Right lobe of liver (tissue), 6 donors: Measurements from ENCODE around the gene FNDC3A. TPM values are rescaled to one million over a fixed set of nuclear protein-coding genes. Genes with fewer than 3 reads are reported as not detected.

Experiments used
- ATAC-seq, 4 donors: fragments of 200-7000 bp; cut with Tn5 transposase; one replicate each; pipeline ENCODE4 v1.9.1; 2020; ENCODE audit warnings: mild to moderate bottlenecking in 4 of 4, moderate library complexity in 4 of 4
- DNase-seq, 3 donors: peaks; one replicate each; pipeline ENCODE4 v3.0.0-alpha.2; 2020
- H3K27ac ChIP-seq, 3 donors: fragments of 200-600 bp; one replicate each; pipeline ENCODE4 v1.8.0; 2022
- H3K27me3 ChIP-seq, 2 donors: fragments of 200-600 bp; one replicate each; pipeline ENCODE4 v1.8.0; 2022
- H3K36me3 ChIP-seq, 4 donors: fragments of 200-600 bp; sonication (generic) in 1 of 4; one replicate each; pipeline versions ENCODE4 v1.5.1 to v1.8.0; 2017 to 2022; ENCODE audit warnings: control low read depth in 1 of 4
- H3K4me1 ChIP-seq, 4 donors: fragments of 200-600 bp; sonication (generic) in 1 of 4; one replicate each; pipeline versions ENCODE4 v1.5.1 to v1.8.0; 2017 to 2022; ENCODE audit warnings: control low read depth in 1 of 4
- H3K4me3 ChIP-seq, 3 donors: fragments of 200-600 bp; one replicate each; pipeline ENCODE4 v1.8.0; 2022
- H3K9me3 ChIP-seq, 4 donors: fragments of 200-600 bp; sonication (generic) in 1 of 4; one replicate each; pipeline versions ENCODE4 v1.5.1 to v1.8.0; 2017 to 2022; ENCODE audit warnings: control low read depth in 1 of 4
- POLR2A ChIP-seq: fragments of 450-650 bp; IDR thresholded peaks from one replicate; pipeline ENCODE4 v1.6.1; 2017; ENCODE audit warnings: antibody characterized with exemption, mild to moderate bottlenecking
- WGBS: methylation state at CpG from one replicate; pipeline ENCODE4 v1.1.6; 2018; ENCODE audit warnings: low coverage, low lambda C conversion rate; ENCODE audit not compliant: insufficient coverage; ENCODE audit errors: missing lambda C conversion rate; 5-methylcytosine and 5-hydroxymethylcytosine counted together
- intact Hi-C, 2 donors: fragments of 100-400 bp; cut with DNase I; formaldehyde crosslinking; loops; one replicate each; pipeline versions ENCODE4 v1.11.2 to v1.14.1; 2022
- total RNA-seq, 6 experiments: library from RNA; depleted of rRNA in 2 of 6; stranded (reverse); fragments of >200 nt in 2 of 6; fragmentation: NEBNext Ultra II Directional in 3 of 6; extraction: Animal tissue kit (Norgen Biotek cat#: 25700) in 3 of 6; gene quantifications; one replicate each; pipeline versions ENCODE4 v1.1.0 to v1.2.4, GENCODE V29; 2016 to 2023
- TF ChIP-seq, protein P1 (sequence below), 4 donors: fragments of 200-600 bp in 3 of 4; fragments of 450-650 bp in 1 of 4; IDR thresholded peaks; one replicate each; pipeline versions ENCODE4 v1.5.1 to v1.8.0; 2016 to 2022; ENCODE audit warnings: antibody characterized with exemption in 4 of 4, mild to moderate bottlenecking in 2 of 4
- donor health status: DM: no; HTN: yes; CAD: no.
- donor health status: DM: no; HTN: no; CAD: no.
- donor health status: DM: no; HTN: no; CAD: no.
- donor health status: DM: no; HTN: yes; CAD: no.
- donor health status: DM: no; HTN: yes; CAD: no.

The FNDC3A gene
- total RNA-seq, 6 experiments from 2014 or later: 43.4 to 53.2 (median 47.9) TPM

DNA sequence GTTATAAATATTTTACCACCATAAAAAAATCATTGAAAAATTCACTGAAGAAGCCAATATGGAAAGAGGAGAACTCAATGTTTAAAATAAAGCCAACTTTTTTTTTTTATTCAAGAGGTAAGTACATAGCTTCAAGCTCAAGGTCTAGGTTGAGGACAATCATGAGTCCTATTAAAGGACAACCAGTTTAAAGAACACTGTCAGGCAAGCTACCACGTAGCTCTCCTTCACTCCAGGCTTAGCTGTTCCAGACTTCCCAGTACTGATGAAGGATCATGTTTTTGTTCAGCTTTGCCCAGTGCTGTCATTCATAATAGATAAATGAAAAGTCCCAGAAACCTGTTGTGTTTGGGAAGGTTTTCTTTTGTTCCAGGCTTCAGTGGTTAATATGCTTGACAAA lies 234.4 kb downstream of the FNDC3A start:
- H3K27me3 ChIP-seq: no peaks in the 10 kb centered on the region
- no peaks in the 10 kb centered on the region for H3K9me3 ChIP-seq
- DNase-seq: no peak
- ATAC-seq: no peak
- no peak overlapping the region for H3K4me3 ChIP-seq
- intact Hi-C loops: no loop called here
- no peak for TF ChIP-seq POLR2A
- TF ChIP-seq, protein P1, sequence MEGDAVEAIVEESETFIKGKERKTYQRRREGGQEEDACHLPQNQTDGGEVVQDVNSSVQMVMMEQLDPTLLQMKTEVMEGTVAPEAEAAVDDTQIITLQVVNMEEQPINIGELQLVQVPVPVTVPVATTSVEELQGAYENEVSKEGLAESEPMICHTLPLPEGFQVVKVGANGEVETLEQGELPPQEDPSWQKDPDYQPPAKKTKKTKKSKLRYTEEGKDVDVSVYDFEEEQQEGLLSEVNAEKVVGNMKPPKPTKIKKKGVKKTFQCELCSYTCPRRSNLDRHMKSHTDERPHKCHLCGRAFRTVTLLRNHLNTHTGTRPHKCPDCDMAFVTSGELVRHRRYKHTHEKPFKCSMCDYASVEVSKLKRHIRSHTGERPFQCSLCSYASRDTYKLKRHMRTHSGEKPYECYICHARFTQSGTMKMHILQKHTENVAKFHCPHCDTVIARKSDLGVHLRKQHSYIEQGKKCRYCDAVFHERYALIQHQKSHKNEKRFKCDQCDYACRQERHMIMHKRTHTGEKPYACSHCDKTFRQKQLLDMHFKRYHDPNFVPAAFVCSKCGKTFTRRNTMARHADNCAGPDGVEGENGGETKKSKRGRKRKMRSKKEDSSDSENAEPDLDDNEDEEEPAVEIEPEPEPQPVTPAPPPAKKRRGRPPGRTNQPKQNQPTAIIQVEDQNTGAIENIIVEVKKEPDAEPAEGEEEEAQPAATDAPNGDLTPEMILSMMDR (IDR thresholded peaks at IDR 0.05): no peak
- peaks cover 0 to 14% (median 2%) of the 10 kb centered on the region in 4 donors for H3K4me1 ChIP-seq
- WGBS: 92% methylated on average over 1 of the region's 1 CpG
- peaks cover 0 to 40% (median 14%) of the 10 kb centered on the region in 4 donors for H3K36me3 ChIP-seq
- no peak overlapping the region for H3K27ac ChIP-seq

DNA sequence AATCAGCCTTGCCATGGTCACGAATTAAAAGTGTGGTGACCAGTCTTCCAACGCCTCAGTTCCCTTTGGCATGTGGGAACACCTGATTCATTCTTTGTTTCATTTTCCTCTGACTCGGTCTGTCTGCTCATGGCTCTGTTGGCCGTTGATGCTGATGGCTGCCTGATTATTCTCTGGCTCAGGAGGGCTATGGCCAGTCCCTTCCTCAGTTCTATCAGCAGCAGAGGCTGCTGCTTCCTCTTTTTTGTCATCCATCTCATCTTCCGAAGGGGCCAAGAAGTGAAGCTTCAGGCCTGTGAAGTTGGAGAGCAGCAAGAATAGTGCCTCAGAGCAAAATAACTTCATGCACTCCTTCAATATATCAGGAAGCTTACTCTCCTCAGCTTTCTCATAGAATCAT lies 235.0 kb downstream of the FNDC3A start:
- DNase-seq (no peak), ATAC-seq (no peak)
- peaks cover 0 to 35% (median 12%) of the 10 kb centered on the region in 4 donors for H3K36me3 ChIP-seq
- H3K4me3 ChIP-seq: no peak overlapping the region
- TF ChIP-seq, protein P1 (IDR thresholded peaks at IDR 0.05): no peak
- no peak for TF ChIP-seq POLR2A
- intact Hi-C loops: no loop called here
- no peak overlapping the region for H3K27ac ChIP-seq
- WGBS: 58% methylated on average over 2 of the region's 5 CpGs
- peaks cover 0 to 18% (median 2%) of the 10 kb centered on the region in 4 donors for H3K4me1 ChIP-seq
- H3K27me3 ChIP-seq: no peaks in the 10 kb centered on the region
- H3K9me3 ChIP-seq: no peaks in the 10 kb centered on the region

DNA sequence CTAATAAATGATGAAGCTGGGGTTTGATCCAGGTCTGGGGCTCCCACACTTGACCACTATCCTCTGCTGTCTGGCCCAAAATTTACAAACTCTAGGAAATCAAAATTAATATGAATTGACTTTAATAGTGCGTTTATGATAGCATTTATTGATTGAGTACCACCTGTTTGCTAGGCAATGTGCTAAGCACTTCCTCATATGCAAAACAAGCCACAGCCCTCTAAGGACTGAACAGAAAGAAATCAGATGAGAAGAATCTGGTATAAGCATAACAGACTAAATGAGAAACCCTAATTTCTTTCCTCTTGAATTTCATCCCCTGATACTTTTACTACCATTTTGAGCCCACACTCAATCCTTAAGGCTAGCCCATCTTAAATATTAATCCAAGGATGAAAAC lies 237.8 kb downstream of the FNDC3A start:
- Histone ChIP-seq H3K9me3 (no peaks in the 10 kb centered on the region), H3K27me3 (no peaks in the 10 kb centered on the region), H3K4me1 (peaks cover 0 to 18% (median 2%) of the 10 kb centered on the region in 4 donors), H3K36me3 (peaks cover 0 to 11% (median 0%) of the 10 kb centered on the region in 4 donors), H3K27ac (no peak overlapping the region), H3K4me3 (no peak overlapping the region)
- intact Hi-C loops: no loop called here
- WGBS: 100% methylated on average over 1 of the region's 1 CpG
- ATAC-seq: no peak
- TF ChIP-seq, protein P1 (IDR thresholded peaks at IDR 0.05): no peak
- no peak for TF ChIP-seq POLR2A
- DNase-seq: no peak

DNA sequence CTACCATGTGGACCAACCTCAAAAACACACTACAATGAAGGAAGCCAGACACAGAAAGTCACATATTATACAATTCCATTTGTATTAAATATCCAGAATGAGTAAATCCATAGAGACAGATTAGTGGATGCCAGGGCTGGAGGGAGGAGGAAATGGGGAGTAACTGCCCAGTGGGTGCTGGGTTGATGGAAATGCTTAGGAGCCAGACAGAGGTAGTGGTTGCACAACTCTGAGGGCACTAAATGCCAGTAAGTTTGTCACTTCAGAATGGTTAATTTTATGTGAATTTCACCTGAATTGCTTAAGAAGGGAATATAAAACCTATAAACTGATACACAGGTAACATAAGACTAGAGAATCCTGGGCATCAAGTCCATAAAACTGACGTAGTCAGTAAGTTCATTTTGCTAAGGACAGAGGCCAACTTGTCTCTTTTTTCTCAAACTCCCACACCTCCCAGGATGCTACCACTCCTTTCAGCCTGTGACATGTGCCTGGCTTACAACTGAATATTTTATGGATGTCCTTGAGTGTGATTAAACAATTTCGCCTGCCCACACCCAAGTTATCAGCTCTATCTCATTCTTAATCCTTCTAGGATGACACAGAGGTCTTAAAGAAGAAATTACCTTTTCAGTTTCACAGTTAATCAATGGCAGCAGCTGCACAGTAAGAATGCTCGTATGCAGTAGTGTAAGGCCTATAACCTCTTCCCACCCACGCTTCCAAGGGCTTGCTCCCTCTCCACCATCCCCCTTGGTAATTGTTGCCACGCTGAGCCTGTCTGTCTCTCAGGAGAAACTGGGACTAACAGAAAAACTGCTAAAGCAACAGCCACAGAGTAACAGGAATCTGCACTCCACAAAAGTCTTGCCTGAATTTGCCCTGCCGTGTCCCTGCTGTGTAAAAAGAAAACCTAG lies 238.5 kb downstream of the FNDC3A start:
- intact Hi-C loops: no loop called here
- TF ChIP-seq POLR2A: no peak
- TF ChIP-seq, protein P1 (IDR thresholded peaks at IDR 0.05): no peak
- ATAC-seq (peak; percentile 27 to 64 (median 51)), DNase-seq (no peak)
- 49% methylated on average over 6 of the region's 6 CpGs for WGBS
- no peak overlapping the region for H3K4me3 ChIP-seq
- H3K27ac ChIP-seq: peak overlapping the region in 1 of 3 donors; percentile 54
- peaks cover 0 to 5% (median 0%) of the 10 kb centered on the region in 4 donors for H3K36me3 ChIP-seq
- H3K27me3 ChIP-seq: no peaks in the 10 kb centered on the region
- peaks cover 0 to 18% (median 2%) of the 10 kb centered on the region in 4 donors for H3K4me1 ChIP-seq
- H3K9me3 ChIP-seq: no peaks in the 10 kb centered on the region
